ENCODE data around the gene TMTC2. TPM values are rescaled to one million over a fixed set of nuclear protein-coding genes. Genes with fewer than 3 reads are reported as not detected.

Gene TMTC2
- total RNA-seq, 1 donor from 2014 or later: 2.2 TPM

DNA sequence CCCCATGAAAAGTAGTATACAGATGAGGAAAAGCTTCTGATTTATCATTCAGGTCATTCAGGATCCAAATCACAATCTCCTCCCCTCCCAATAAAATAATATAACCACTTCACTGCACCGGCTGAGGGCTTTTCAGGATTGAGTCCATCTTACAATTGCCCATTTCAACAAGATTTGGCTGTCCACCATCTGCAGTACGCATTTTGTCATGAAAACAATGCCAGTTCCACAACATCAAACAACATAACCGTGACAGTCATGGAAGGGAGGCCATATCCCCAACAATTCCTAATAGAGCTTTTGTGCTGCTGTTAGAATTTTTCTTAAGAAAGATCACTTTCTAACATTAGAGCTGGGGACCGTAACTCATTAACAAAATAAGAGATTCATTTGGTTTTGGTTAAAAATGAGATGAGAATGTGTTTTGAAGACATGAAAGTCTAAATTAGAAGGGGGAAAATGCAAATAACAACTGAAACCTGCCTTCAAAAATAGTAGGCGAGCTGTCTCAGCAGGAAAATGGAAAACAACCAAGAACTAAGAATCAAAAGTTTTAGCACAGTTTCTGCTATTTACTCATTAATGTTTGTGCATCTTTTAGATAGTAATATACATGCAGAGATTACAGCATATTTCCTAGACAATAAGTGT is 38.3 kb upstream of the TMTC2 start:
- CTCF ChIA-PET: no interaction called here
- Mint-ChIP-seq H3K36me3 (ENCODE audit: low read depth) (no peaks in the 10 kb centered on the region), H3K27ac (no peak overlapping the region), H3K9me3 (no peaks in the 10 kb centered on the region), H3K27me3 (no peaks in the 10 kb centered on the region), H3K4me3 (no peak overlapping the region), H3K4me1 (no peaks in the 10 kb centered on the region)
- DNase-seq (no peak), ATAC-seq (ENCODE audit: low read depth) (no peak)
- intact Hi-C loops (cut with micrococcal nuclease): no loop called here
- POLR2A ChIA-PET: no interaction called here
- TF ChIP-seq, protein P1, sequence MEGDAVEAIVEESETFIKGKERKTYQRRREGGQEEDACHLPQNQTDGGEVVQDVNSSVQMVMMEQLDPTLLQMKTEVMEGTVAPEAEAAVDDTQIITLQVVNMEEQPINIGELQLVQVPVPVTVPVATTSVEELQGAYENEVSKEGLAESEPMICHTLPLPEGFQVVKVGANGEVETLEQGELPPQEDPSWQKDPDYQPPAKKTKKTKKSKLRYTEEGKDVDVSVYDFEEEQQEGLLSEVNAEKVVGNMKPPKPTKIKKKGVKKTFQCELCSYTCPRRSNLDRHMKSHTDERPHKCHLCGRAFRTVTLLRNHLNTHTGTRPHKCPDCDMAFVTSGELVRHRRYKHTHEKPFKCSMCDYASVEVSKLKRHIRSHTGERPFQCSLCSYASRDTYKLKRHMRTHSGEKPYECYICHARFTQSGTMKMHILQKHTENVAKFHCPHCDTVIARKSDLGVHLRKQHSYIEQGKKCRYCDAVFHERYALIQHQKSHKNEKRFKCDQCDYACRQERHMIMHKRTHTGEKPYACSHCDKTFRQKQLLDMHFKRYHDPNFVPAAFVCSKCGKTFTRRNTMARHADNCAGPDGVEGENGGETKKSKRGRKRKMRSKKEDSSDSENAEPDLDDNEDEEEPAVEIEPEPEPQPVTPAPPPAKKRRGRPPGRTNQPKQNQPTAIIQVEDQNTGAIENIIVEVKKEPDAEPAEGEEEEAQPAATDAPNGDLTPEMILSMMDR (IDR thresholded peaks at IDR 0.05): no peak

DNA sequence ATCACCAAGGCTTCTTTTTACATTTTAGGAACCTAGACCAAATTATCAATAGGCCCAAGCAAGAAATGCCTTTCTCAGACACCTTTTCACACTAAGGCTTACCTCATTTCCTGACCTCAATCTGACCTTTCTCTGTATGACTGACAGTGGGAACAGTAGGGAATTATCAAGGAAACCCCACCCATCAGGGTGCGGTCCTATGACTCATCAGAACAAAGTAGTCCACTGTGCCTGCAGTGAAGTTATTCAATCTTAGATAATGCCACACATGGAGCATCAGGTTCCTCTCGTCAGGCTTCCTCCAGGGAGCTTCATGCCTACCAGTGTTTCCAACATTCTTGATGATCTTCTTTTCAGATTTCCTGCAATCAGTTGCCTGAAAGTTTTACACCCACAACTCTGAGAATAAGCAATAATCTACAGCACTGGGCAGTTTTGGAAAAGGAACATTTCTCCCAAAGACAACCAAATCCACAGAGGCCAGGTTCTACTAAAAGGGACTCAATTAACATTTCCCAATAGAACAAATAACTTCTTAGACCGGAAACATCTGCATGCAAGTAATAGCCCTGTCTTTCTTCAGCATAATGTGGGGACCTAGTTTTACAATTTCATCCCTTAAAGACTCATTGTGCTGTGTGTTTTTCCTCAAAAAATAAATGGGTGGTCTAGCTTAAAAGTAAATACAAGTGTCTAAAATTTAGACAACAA is 35.9 kb upstream of the TMTC2 start:
- Mint-ChIP-seq H3K9me3 (no peaks in the 10 kb centered on the region), H3K4me3 (no peak overlapping the region), H3K27me3 (no peaks in the 10 kb centered on the region), H3K4me1 (no peaks in the 10 kb centered on the region), H3K27ac (no peak overlapping the region), H3K36me3 (ENCODE audit: low read depth) (no peaks in the 10 kb centered on the region)
- TF ChIP-seq, protein P1 (IDR thresholded peaks at IDR 0.05): no peak
- CTCF ChIA-PET: no interaction called here
- intact Hi-C loops (cut with micrococcal nuclease): no loop called here
- ATAC-seq (ENCODE audit: low read depth) (no peak), DNase-seq (no peak)
- POLR2A ChIA-PET: no interaction called here

DNA sequence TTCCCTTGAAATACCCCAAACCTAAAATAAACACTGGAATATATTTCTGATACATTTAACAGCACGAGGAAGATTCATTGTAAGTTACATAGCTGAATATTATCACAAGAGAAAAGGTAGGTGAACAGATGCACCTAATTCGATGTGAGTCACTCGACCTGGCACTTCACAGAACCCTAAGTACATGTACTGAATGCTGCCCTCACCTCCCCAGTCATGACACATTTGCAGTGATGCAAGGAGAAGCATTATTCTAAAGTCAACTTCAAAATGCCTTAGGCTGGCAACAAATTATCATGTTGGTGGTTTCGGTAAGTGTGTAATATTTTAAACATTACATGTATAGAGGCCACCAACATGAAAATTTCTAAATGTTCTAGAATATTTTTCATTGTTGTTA is 35.2 kb upstream of the TMTC2 start:
- intact Hi-C loops (cut with micrococcal nuclease): no loop called here
- TF ChIP-seq, protein P1 (IDR thresholded peaks at IDR 0.05): no peak
- DNase-seq (no peak), ATAC-seq (ENCODE audit: low read depth) (no peak)
- H3K27me3 Mint-ChIP-seq: no peaks in the 10 kb centered on the region
- no peaks in the 10 kb centered on the region for H3K9me3 Mint-ChIP-seq
- POLR2A ChIA-PET: no interaction called here
- H3K4me3 Mint-ChIP-seq: no peak overlapping the region
- H3K27ac Mint-ChIP-seq: no peak overlapping the region
- H3K4me1 Mint-ChIP-seq: no peaks in the 10 kb centered on the region
- CTCF ChIA-PET: no interaction called here
- no peaks in the 10 kb centered on the region for H3K36me3 Mint-ChIP-seq (ENCODE audit: low read depth)

DNA sequence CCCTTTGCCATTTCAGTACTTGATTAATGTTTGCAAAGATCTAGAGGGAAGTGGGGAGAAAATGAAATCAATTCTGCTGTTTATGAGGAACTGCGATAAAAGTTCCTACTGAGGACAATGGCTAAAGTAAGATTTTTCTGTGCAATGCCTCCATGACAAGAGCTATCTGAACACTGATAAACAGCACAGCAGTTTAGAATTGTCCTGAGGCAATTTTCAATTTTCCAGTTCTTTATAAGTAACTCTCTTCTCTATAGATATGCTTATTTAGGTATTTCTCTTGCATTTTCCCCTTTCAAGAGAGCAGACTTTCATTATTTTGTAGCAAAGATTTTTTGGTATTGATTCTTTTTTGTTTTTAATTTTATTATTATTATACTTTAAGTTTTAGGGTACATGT is 34.6 kb upstream of the TMTC2 start:
- POLR2A ChIA-PET: no interaction called here
- Mint-ChIP-seq H3K9me3 (no peaks in the 10 kb centered on the region), H3K4me1 (no peaks in the 10 kb centered on the region), H3K27me3 (no peaks in the 10 kb centered on the region), H3K36me3 (ENCODE audit: low read depth) (no peaks in the 10 kb centered on the region), H3K4me3 (no peak overlapping the region), H3K27ac (no peak overlapping the region)
- CTCF ChIA-PET: no interaction called here
- TF ChIP-seq, protein P1 (IDR thresholded peaks at IDR 0.05): no peak
- ATAC-seq (ENCODE audit: low read depth): no peak
- DNase-seq: no peak
- intact Hi-C loops (cut with micrococcal nuclease): no loop called here

DNA sequence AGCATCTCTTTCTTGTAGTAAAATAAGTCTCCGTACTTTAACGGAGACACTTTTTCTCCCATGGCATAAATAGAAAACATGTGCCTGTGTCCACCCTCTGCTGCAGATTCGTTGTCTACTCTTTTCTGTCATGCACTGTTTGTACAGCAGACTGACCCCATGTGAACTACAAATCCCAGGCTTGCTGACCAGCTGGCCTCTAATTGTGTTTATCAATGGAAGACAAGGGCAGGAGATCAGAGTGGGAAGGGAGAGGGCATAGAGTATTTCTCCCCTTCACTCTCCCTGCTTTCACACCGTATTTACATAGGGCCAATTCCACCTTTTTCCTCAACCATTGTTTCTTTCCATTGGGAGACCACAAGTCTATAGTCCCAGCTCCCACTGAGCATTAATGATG is 31.0 kb upstream of the TMTC2 start:
- DNase-seq (no peak), ATAC-seq (ENCODE audit: low read depth) (no peak)
- ChIA-PET CTCF (no interaction called here), POLR2A (no interaction called here)
- H3K36me3 Mint-ChIP-seq (ENCODE audit: low read depth): no peaks in the 10 kb centered on the region
- H3K9me3 Mint-ChIP-seq: peaks cover 6% of the 10 kb centered on the region
- no peaks in the 10 kb centered on the region for H3K27me3 Mint-ChIP-seq
- H3K4me3 Mint-ChIP-seq: no peak overlapping the region
- H3K27ac Mint-ChIP-seq: no peak overlapping the region
- intact Hi-C loops (cut with micrococcal nuclease): no loop called here
- H3K4me1 Mint-ChIP-seq: no peaks in the 10 kb centered on the region
- TF ChIP-seq, protein P1 (IDR thresholded peaks at IDR 0.05): no peak

Measured in activated B cell treated with CpG ODN at 0.5 μM for 24 hours (primary cell).